ENCODE measurements around the gene PLEKHN1.
"Not testable (repeated sequence)": the region's sequence is repeated elsewhere in the genome, so short reads cannot be mapped to it uniquely, and the experiment has no call there.

PLEKHN1 gene

GRCh38 chr1:991895-992294, 25.6 kb downstream of the PLEKHN1 start:
- no peak for TF ChIP-seq CTCF (IDR thresholded peaks at IDR 0.05; ENCODE audit: low read depth, low read length)
- no peak for DNase-seq (ENCODE audit: extremely low read depth, low read depth)

GRCh38 chr1:992362-992761, 26.1 kb downstream of the PLEKHN1 start:
- no peak for TF ChIP-seq CTCF (IDR thresholded peaks at IDR 0.05; ENCODE audit: low read depth, low read length)
- no peak for DNase-seq (ENCODE audit: extremely low read depth, low read depth)

GRCh38 chr1:993379-993995, 27.2 kb downstream of the PLEKHN1 start:
- DNase-seq (ENCODE audit: extremely low read depth, low read depth) = no peak
- no peak for TF ChIP-seq CTCF (IDR thresholded peaks at IDR 0.05; ENCODE audit: low read depth, low read length)

- not testable (repeated sequence) for DNase-seq (ENCODE audit: extremely low read depth, low read depth)
Measured at GRCh38 chr1:994546-994945, 28.3 kb downstream of the PLEKHN1 start.

- no peak for TF ChIP-seq CTCF (IDR thresholded peaks at IDR 0.05; ENCODE audit: low read depth, low read length)
- no peak for DNase-seq (ENCODE audit: extremely low read depth, low read depth)
Measured at GRCh38 chr1:995665-996633, 29.7 kb downstream of the PLEKHN1 start.

- no peak for DNase-seq (ENCODE audit: extremely low read depth, low read depth)
- no peak for TF ChIP-seq CTCF (IDR thresholded peaks at IDR 0.05; ENCODE audit: low read depth, low read length)
Measured at GRCh38 chr1:996851-997712, 30.8 kb downstream of the PLEKHN1 start.

- TF ChIP-seq CTCF (IDR thresholded peaks at IDR 0.05; ENCODE audit: low read depth, low read length) = no peak
- DNase-seq (ENCODE audit: extremely low read depth, low read depth) = no peak
Measured at GRCh38 chr1:997713-997992, 31.4 kb downstream of the PLEKHN1 start.
